Cardiac fibroblast (primary cell): ENCODE measurements around the gene SCN2B.
A peak's percentile ranks its signal among the peaks of the same experiment; 100 is the strongest.

Source experiments
- DNase-seq, 2 donors: peaks; one replicate each; pipeline versions ENCODE4 v3.0.0 to v3.0.0-alpha.2; 2010; ENCODE audit warnings: low read depth in 2 of 2
- H3K4me3 ChIP-seq, 2 donors: replicated peaks in 1 of 2; 1 replicate in 1 of 2; 2 replicates in 1 of 2; pipeline ENCODE4 v1.5.1; 2011; ENCODE audit warnings: low read depth in 2 of 2, low read length in 2 of 2, mild to moderate bottlenecking in 2 of 2, moderate library complexity in 1 of 2
- TF ChIP-seq, protein P1 (sequence below): IDR thresholded peaks from one replicate; pipeline ENCODE4 v1.5.1; 2011; ENCODE audit warnings: low read depth, mild to moderate bottlenecking, low read length, inconsistent platforms

Gene SCN2B

GRCh38 chr11:118201966-118202365, 25.5 kb upstream of the SCN2B start:
- TF ChIP-seq, protein P1, sequence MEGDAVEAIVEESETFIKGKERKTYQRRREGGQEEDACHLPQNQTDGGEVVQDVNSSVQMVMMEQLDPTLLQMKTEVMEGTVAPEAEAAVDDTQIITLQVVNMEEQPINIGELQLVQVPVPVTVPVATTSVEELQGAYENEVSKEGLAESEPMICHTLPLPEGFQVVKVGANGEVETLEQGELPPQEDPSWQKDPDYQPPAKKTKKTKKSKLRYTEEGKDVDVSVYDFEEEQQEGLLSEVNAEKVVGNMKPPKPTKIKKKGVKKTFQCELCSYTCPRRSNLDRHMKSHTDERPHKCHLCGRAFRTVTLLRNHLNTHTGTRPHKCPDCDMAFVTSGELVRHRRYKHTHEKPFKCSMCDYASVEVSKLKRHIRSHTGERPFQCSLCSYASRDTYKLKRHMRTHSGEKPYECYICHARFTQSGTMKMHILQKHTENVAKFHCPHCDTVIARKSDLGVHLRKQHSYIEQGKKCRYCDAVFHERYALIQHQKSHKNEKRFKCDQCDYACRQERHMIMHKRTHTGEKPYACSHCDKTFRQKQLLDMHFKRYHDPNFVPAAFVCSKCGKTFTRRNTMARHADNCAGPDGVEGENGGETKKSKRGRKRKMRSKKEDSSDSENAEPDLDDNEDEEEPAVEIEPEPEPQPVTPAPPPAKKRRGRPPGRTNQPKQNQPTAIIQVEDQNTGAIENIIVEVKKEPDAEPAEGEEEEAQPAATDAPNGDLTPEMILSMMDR = no peak
- DNase-seq = no peak
- H3K4me3 ChIP-seq = no peak overlapping the region

GRCh38 chr11:118200901-118201680, 24.7 kb upstream of the SCN2B start:
- H3K4me3 ChIP-seq = no peak overlapping the region
- no peak for DNase-seq
- TF ChIP-seq, protein P1 = no peak

GRCh38 chr11:118200497-118200896, 24.1 kb upstream of the SCN2B start:
- no peak overlapping the region for H3K4me3 ChIP-seq
- no peak for DNase-seq
- TF ChIP-seq, protein P1 = no peak

DNA sequence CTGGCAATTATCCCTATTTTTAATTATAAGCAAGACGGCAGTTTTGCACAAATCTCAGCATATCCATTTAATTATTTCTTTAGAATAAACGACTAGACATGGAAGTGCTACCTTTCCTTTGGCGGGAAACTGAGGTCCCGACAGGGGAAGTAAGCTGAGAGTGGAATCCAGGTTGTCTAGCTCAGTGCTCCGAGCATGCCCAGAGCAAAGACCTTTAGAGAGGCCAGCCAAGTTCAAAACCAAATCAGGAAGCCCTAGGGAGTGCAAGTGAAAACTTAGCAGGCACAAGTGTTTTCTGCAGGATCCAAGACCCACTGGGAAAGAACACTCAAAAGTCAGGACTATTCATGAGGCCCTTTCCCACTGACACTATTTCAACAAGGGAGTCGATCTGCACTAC, 22.7 kb upstream of the SCN2B start:
- no peak overlapping the region for H3K4me3 ChIP-seq
- no peak for DNase-seq
- TF ChIP-seq, protein P1 = no peak

DNA sequence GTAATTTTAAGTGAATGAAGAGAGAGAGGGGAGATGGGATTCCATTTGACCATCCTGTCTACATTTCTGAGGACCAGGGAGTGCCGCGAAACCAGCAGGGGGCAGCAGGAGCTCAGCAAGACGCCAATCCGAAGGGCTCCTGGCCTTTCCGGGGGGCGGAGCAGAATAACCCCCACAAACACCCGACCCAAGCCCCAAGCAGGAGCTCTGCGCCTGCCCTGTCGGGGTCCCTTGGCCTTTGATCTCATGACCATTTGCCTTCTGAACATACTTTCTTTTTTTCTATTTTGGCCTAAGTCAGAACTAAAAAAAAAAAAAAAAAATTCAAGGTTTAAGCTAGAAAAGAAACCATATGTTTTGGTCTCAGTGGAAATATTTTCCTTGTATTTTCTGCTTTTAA, 21.9 kb upstream of the SCN2B start:
- H3K4me3 ChIP-seq = no peak overlapping the region
- TF ChIP-seq, protein P1 = peak; percentile 92

DNA sequence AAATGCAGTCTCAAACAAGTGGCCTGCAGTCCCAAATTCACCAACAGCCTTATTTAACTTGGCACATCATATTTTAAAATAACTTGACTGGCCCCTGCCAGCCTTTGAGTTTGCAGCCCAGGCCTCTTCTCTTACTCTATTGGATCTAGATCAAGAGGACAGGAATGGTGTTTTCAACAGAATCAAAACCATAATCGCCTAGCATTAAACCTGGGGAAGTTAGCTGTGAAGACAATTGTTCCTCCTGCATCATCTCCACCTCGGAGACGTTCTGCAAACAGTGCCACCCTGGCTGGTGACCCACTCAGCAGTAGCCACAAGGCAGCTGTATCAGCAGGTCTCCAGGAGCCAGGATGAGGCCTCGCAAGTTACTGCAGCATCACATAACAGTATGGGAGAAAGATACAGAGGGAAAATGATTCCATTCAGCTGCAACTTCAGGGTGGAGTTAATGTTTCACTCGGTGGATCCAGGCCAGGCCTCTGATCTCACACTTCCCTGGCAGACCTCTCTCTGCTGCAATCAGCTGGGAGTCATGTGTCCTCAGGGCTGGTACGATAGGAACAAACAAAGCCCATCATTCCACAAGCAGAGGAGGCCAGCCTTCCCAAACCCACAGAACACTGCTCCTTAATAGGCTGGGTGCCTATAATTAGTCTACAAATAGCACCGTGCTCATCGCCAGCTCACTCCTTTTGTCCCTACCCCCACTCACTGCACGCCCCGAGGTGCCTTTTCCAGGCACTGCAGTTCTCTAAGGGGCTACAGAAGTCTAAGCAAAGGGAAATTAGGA, 18.6 kb upstream of the SCN2B start:
- DNase-seq = peak; percentile 64 to 77
- TF ChIP-seq, protein P1 = no peak
- no peak overlapping the region for H3K4me3 ChIP-seq

More for the DNA sequence above, 21.9 kb upstream of the SCN2B start:
- DNase-seq = peak; percentile 71
